Neural cell (in vitro differentiated cells): ENCODE data around the gene PRMT6. TPM values are rescaled to one million over a fixed set of nuclear protein-coding genes. Genes with fewer than 3 reads are reported as not detected.

Experiments
- H2AFZ ChIP-seq: fragments of 200-600, 300-800 bp; sonication (generic), shearing (Covaris generic); 2 replicates; pipeline ENCODE4 v1.6.0; 2014; ENCODE audit warnings: low read depth, mild to moderate bottlenecking, antibody characterized with exemption, low read length, moderate library complexity
- H3F3A ChIP-seq: fragments of 200-600 bp; shearing (Covaris generic); 2 replicates; pipeline ENCODE4 v1.6.1; 2016; ENCODE audit warnings: mild to moderate bottlenecking, moderate library complexity, mixed read lengths, antibody characterized with exemption, low read length; ENCODE audit not compliant: insufficient read depth, poor library complexity, severe bottlenecking
- H3K27ac ChIP-seq: fragments of 200-600, 300-800 bp; sonication (generic), shearing (Covaris generic); 2 replicates; pipeline ENCODE4 v1.5.1; 2014; ENCODE audit warnings: mild to moderate bottlenecking, low read length, moderate library complexity
- H3K27me3 ChIP-seq: fragments of 300-800, 200-600 bp; sonication (generic), shearing (Covaris generic); 2 replicates; pipeline ENCODE4 v1.6.0; 2014; ENCODE audit warnings: mild to moderate bottlenecking, low read depth, low read length, moderate library complexity; ENCODE audit not compliant: insufficient read depth
- H3K36me3 ChIP-seq: fragments of 300-800, 200-600 bp; sonication (generic), shearing (Covaris generic); 2 replicates; pipeline ENCODE4 v1.5.1; 2014; ENCODE audit warnings: mild to moderate bottlenecking, antibody characterized with exemption, low read length, moderate library complexity; ENCODE audit not compliant: insufficient read depth
- H3K4me2 ChIP-seq: fragments of 300-800, 200-600 bp; sonication (generic), shearing (Covaris generic); 2 replicates; pipeline ENCODE4 v1.6.0; 2014; ENCODE audit warnings: mild to moderate bottlenecking, low read length
- H3K4me3 ChIP-seq: fragments of 300-800, 200-600 bp; sonication (generic), shearing (Covaris generic); 2 replicates; pipeline ENCODE4 v1.5.1; 2014; ENCODE audit warnings: mild to moderate bottlenecking, low read length, moderate library complexity
- H3K79me2 ChIP-seq: fragments of 200-600 bp; shearing (Covaris generic); replicated peaks from 2 replicates; pipeline ENCODE4 v1.6.0; 2014; ENCODE audit warnings: mild to moderate bottlenecking, low read length, moderate library complexity; ENCODE audit not compliant: insufficient read depth
- H3K9ac ChIP-seq: fragments of 300-800, 200-600 bp; sonication (generic), shearing (Covaris generic); 2 replicates; pipeline ENCODE4 v1.6.1; 2016; ENCODE audit warnings: mild to moderate bottlenecking, low read length, mixed read lengths
- H3K9me2 ChIP-seq: fragments of 200-600 bp; shearing (Covaris generic); 2 replicates; pipeline ENCODE4 v1.6.1; 2016; ENCODE audit warnings: mild to moderate bottlenecking, low read length, mixed read lengths; ENCODE audit not compliant: insufficient read depth
- H3K9me3 ChIP-seq: fragments of 200-600, 300-800 bp; sonication (generic), shearing (Covaris generic); 2 replicates; pipeline ENCODE4 v1.6.1; 2016; ENCODE audit warnings: mild to moderate bottlenecking, mixed run types, low read length, moderate library complexity, mixed read lengths
- H4K20me1 ChIP-seq: fragments of 200-600 bp; shearing (Covaris generic); 2 replicates; pipeline ENCODE4 v1.6.1; 2016; ENCODE audit warnings: mild to moderate bottlenecking, mixed run types; ENCODE audit not compliant: insufficient read depth
- EP300 ChIP-seq: fragments of 450-650 bp; conservative IDR thresholded peaks from 2 replicates; pipeline ENCODE4 v1.6.1; 2014; ENCODE audit warnings: antibody characterized with exemption, mild to moderate bottlenecking, moderate library complexity; ENCODE audit not compliant: poor library complexity, severe bottlenecking
- EZH2 ChIP-seq: fragments of 200-600, 300-800 bp; shearing (Covaris generic), sonication (generic); IDR thresholded peaks from 2 replicates; pipeline ENCODE4 v1.6.1; 2014; ENCODE audit warnings: antibody characterized with exemption, low read length, borderline replicate concordance, mild to moderate bottlenecking; ENCODE audit not compliant: insufficient read depth, poor library complexity, severe bottlenecking
- POLR2AphosphoS5 ChIP-seq: IDR thresholded peaks from 2 replicates; pipeline ENCODE4 v1.6.1; 2012
- SMC3 ChIP-seq: fragments of 450-650 bp; conservative IDR thresholded peaks from 2 replicates; pipeline ENCODE4 v1.6.1; 2014; ENCODE audit warnings: antibody characterized with exemption, mild to moderate bottlenecking, moderate library complexity; ENCODE audit not compliant: poor library complexity
- polyA plus RNA-seq: library from polyadenylated mRNA; depleted of rRNA; stranded (reverse); fragments of >200 nt; gene quantifications from 2 replicates; pipeline ENCODE4 v1.2.3, GENCODE V29; 2014
- TF ChIP-seq, protein P1 (sequence below): fragments of 450-650 bp; IDR thresholded peaks from 2 replicates; pipeline ENCODE4 v1.5.1; 2014; ENCODE audit warnings: antibody characterized with exemption, mild to moderate bottlenecking, moderate library complexity; ENCODE audit not compliant: poor library complexity, severe bottlenecking
- TF ChIP-seq, protein P2 (sequence below): IDR thresholded peaks from 2 replicates; pipeline ENCODE4 v1.6.1; 2012; ENCODE audit warnings: borderline replicate concordance

PRMT6 gene
- polyA plus RNA-seq, 1 donor from 2014 or later, result 19.0 TPM

DNA sequence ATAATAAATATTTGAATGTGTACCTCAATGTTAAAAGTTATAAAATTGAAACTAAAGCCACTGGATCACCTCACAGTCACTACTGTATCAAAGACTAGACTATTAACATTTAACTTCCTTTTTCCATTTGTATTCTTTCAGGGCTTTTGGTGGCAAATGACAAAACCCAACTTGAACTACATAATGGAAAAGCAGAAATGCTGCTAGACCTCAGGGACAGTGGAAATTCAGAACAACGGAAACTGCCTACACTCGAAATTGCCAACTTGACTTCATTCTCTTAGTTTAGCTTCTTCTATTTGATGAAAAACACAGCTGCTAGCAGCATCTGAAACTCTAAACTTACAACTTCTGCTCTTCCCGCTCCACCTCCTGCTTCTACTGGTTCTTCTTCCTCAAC, 49.4 kb downstream of the PRMT6 start:
- TF ChIP-seq, protein P1, sequence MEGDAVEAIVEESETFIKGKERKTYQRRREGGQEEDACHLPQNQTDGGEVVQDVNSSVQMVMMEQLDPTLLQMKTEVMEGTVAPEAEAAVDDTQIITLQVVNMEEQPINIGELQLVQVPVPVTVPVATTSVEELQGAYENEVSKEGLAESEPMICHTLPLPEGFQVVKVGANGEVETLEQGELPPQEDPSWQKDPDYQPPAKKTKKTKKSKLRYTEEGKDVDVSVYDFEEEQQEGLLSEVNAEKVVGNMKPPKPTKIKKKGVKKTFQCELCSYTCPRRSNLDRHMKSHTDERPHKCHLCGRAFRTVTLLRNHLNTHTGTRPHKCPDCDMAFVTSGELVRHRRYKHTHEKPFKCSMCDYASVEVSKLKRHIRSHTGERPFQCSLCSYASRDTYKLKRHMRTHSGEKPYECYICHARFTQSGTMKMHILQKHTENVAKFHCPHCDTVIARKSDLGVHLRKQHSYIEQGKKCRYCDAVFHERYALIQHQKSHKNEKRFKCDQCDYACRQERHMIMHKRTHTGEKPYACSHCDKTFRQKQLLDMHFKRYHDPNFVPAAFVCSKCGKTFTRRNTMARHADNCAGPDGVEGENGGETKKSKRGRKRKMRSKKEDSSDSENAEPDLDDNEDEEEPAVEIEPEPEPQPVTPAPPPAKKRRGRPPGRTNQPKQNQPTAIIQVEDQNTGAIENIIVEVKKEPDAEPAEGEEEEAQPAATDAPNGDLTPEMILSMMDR, result no peak
- TF ChIP-seq, protein P2, sequence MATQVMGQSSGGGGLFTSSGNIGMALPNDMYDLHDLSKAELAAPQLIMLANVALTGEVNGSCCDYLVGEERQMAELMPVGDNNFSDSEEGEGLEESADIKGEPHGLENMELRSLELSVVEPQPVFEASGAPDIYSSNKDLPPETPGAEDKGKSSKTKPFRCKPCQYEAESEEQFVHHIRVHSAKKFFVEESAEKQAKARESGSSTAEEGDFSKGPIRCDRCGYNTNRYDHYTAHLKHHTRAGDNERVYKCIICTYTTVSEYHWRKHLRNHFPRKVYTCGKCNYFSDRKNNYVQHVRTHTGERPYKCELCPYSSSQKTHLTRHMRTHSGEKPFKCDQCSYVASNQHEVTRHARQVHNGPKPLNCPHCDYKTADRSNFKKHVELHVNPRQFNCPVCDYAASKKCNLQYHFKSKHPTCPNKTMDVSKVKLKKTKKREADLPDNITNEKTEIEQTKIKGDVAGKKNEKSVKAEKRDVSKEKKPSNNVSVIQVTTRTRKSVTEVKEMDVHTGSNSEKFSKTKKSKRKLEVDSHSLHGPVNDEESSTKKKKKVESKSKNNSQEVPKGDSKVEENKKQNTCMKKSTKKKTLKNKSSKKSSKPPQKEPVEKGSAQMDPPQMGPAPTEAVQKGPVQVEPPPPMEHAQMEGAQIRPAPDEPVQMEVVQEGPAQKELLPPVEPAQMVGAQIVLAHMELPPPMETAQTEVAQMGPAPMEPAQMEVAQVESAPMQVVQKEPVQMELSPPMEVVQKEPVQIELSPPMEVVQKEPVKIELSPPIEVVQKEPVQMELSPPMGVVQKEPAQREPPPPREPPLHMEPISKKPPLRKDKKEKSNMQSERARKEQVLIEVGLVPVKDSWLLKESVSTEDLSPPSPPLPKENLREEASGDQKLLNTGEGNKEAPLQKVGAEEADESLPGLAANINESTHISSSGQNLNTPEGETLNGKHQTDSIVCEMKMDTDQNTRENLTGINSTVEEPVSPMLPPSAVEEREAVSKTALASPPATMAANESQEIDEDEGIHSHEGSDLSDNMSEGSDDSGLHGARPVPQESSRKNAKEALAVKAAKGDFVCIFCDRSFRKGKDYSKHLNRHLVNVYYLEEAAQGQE, result no peak
- TF ChIP-seq SMC3 (no peak), EP300 (no peak), POLR2AphosphoS5 (no peak), EZH2 (no peak)
- H3K4me2 ChIP-seq, result no peak overlapping the region
- H4K20me1 ChIP-seq, result no peaks in the 10 kb centered on the region
- no peaks in the 10 kb centered on the region for H3K36me3 ChIP-seq
- H3K9me3 ChIP-seq, result no peaks in the 10 kb centered on the region
- H3K9me2 ChIP-seq, result no peaks in the 10 kb centered on the region
- H2AFZ ChIP-seq, result no peak overlapping the region
- no peak overlapping the region for H3K4me3 ChIP-seq
- no peaks in the 10 kb centered on the region for H3K27me3 ChIP-seq
- H3K9ac ChIP-seq, result no peak overlapping the region
- no peak overlapping the region for H3K27ac ChIP-seq
- no peaks in the 10 kb centered on the region for H3F3A ChIP-seq
- H3K79me2 ChIP-seq, result no peaks in the 10 kb centered on the region

Other genes with a start within 250 kb of the PRMT6 start
- 0.40 TPM in 1 of 2 replicates, not detected in the other for gene NTNG1, start 84.4 kb downstream of the PRMT6 start, polyA plus RNA-seq